Measurements from ENCODE around the gene KBTBD7.

Gene KBTBD7

DNA sequence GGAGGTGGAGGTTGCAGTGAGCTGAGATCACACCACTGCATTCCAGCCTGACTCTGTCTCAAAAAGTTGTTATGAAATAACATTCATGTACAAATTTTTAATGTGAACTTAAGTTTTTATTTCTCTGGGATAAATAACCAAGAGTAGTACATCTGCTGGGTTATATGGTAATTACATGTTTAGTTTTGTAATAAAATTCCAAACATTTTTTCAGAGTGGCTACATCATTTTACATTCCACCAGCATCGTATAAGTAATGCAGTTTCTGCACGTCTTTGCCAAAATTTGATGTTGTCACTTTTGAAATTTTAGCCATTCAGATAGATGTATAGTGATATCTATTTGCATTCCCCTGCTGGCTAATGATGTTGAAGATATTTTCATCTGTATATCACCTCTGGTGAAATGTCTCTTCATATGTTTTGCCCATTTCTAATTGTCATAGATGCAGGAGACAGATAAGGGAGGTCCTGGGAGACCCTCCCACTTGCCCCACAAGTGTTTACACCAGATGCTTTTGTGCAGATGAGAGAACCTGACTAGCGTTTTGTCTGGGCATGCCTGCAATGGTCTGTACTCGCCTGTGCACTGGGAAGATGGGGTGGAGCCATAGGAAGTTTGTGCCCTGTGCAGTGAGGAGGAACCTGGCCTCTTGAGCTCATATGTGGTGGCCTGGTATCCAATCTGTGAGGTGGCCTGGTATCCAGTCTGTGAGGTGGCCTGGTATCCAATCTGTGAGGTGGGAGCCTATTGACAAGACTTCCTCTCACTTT lies 49.0 kb downstream of the KBTBD7 start:
- TF ChIP-seq, protein P1, sequence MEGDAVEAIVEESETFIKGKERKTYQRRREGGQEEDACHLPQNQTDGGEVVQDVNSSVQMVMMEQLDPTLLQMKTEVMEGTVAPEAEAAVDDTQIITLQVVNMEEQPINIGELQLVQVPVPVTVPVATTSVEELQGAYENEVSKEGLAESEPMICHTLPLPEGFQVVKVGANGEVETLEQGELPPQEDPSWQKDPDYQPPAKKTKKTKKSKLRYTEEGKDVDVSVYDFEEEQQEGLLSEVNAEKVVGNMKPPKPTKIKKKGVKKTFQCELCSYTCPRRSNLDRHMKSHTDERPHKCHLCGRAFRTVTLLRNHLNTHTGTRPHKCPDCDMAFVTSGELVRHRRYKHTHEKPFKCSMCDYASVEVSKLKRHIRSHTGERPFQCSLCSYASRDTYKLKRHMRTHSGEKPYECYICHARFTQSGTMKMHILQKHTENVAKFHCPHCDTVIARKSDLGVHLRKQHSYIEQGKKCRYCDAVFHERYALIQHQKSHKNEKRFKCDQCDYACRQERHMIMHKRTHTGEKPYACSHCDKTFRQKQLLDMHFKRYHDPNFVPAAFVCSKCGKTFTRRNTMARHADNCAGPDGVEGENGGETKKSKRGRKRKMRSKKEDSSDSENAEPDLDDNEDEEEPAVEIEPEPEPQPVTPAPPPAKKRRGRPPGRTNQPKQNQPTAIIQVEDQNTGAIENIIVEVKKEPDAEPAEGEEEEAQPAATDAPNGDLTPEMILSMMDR (IDR thresholded peaks at IDR 0.05; ENCODE audit: low read depth, low read length, missing control alignments), result no peak
- no peak overlapping the region for H3K4me3 ChIP-seq (ENCODE audit: low read depth, low read length)
- DNase-seq (ENCODE audit: low read depth), result no peak

- TF ChIP-seq, protein P1 (IDR thresholded peaks at IDR 0.05; ENCODE audit: low read depth, low read length, missing control alignments), result no peak
- H3K4me3 ChIP-seq (ENCODE audit: low read depth, low read length), result no peak overlapping the region
- DNase-seq (ENCODE audit: low read depth), result no peak
These were observed 49.8 kb downstream of the KBTBD7 start for GRCh38 chr13:41144576-41144975.
